Ramos (cell line): ENCODE results near the gene ERC1.

Experiments used
- in situ Hi-C: fragments of 300-500 bp; cut with MboI; formaldehyde crosslinking; loops from one replicate; pipeline ENCODE4 v1.14.3; 2022; ENCODE audit warnings: low sequenced_read_pairs; ENCODE audit not compliant: unreplicated experiment

The ERC1 gene

GRCh38 chr12:1533602-1534304 is 542.7 kb downstream of the ERC1 start:
- in situ Hi-C loops = no loop called here

GRCh38 chr12:1534748-1535147 is 543.7 kb downstream of the ERC1 start:
- in situ Hi-C loops = no loop called here

GRCh38 chr12:1536817-1537216 is 545.8 kb downstream of the ERC1 start:
- in situ Hi-C loops = no loop called here

GRCh38 chr12:1539135-1539534 is 548.1 kb downstream of the ERC1 start:
- in situ Hi-C loops = no loop called here

GRCh38 chr12:1540690-1541089 is 549.7 kb downstream of the ERC1 start:
- in situ Hi-C loops = no loop called here

GRCh38 chr12:1542599-1542998 is 551.6 kb downstream of the ERC1 start:
- in situ Hi-C loops = no loop called here

GRCh38 chr12:1544996-1545700 is 554.1 kb downstream of the ERC1 start:
- in situ Hi-C loops = no loop called here
